ENCODE data around the gene LBX1. TPM values are rescaled to one million over a fixed set of nuclear protein-coding genes. Genes with fewer than 3 reads are reported as not detected.

Gene LBX1
- total RNA-seq, 1 donor from 2014 or later: not detected

DNA sequence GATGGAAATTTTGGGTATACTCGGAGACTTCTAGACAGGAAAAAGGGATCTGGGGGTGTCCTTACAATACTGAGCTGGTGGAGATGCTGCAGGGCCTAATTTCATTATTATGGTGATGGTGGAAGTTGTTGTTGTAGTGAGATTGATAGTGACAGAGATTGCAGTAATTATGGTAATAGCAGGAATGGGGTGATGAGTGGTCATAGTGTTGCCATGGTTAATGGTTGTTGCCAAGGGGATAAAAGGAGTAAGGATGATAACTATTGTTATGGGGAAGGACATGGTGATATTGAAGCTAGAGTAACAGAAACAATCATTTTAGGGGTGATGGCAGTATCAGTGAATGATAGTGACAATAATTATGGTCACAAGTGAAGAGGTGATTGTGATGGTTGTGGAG, 27.1 kb upstream of the LBX1 start:
- DNase-seq (no peak), ATAC-seq (no peak)
- Histone ChIP-seq H3K4me1 (no peaks in the 10 kb centered on the region), H3K36me3 (no peaks in the 10 kb centered on the region), H3K4me3 (no peak overlapping the region), H3K27me3 (peaks cover 25% of the 10 kb centered on the region), H3K9me3 (peaks cover 7% of the 10 kb centered on the region), H3K27ac (no peak overlapping the region)
- intact Hi-C loops (cut with DNase I): no loop called here
- TF ChIP-seq, protein P1, sequence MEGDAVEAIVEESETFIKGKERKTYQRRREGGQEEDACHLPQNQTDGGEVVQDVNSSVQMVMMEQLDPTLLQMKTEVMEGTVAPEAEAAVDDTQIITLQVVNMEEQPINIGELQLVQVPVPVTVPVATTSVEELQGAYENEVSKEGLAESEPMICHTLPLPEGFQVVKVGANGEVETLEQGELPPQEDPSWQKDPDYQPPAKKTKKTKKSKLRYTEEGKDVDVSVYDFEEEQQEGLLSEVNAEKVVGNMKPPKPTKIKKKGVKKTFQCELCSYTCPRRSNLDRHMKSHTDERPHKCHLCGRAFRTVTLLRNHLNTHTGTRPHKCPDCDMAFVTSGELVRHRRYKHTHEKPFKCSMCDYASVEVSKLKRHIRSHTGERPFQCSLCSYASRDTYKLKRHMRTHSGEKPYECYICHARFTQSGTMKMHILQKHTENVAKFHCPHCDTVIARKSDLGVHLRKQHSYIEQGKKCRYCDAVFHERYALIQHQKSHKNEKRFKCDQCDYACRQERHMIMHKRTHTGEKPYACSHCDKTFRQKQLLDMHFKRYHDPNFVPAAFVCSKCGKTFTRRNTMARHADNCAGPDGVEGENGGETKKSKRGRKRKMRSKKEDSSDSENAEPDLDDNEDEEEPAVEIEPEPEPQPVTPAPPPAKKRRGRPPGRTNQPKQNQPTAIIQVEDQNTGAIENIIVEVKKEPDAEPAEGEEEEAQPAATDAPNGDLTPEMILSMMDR (IDR thresholded peaks at IDR 0.05): no peak

DNA sequence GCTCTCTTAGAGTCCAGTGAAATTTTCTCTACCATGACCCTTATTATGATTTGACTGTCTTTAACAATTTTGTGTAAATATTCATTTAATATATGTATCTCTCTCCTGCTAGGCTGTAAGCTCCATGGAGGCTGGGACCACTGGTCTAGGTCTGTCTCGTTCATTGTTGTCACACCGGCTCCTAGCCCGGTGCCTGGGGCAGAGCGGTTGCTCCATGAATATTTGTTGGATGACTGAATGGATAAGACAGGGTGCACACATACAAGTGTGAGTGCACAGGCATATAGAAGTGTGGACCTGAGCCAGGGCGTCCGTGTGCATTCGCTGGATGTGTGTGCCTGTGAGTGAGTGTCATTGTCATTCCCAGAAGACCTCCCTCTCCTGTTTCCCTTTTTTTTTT, 20.9 kb upstream of the LBX1 start:
- intact Hi-C loops (cut with DNase I): no loop called here
- no peak overlapping the region for H3K27ac ChIP-seq
- ATAC-seq (no peak), DNase-seq (no peak)
- peaks cover 30% of the 10 kb centered on the region for H3K27me3 ChIP-seq
- no peak overlapping the region for H3K4me3 ChIP-seq
- TF ChIP-seq, protein P1 (IDR thresholded peaks at IDR 0.05): no peak
- H3K9me3 ChIP-seq: no peaks in the 10 kb centered on the region
- H3K36me3 ChIP-seq: no peaks in the 10 kb centered on the region
- H3K4me1 ChIP-seq: no peaks in the 10 kb centered on the region

DNA sequence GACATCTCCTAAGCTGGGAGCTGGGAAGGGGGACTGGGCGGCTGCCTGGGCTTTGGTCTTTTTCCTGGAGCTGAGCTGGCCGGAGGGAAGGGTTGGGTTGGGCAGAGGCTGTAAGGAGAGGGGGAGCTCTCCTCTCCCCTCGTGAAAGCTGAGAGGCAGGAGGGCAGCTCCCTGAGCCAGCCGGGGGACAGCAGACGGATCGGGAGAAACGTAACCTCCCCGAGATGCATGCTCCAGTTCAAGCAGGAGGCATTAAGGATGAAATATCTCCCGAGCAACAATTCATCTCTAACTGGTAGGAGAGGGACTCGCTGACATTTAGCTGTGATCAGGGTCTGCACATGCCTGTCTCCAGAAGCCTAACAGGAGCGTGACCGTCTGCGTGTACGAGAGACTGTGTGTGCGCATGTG, 19.9 kb upstream of the LBX1 start:
- Histone ChIP-seq H3K4me3 (no peak overlapping the region), H3K4me1 (no peaks in the 10 kb centered on the region), H3K27me3 (peaks cover 24% of the 10 kb centered on the region), H3K36me3 (no peaks in the 10 kb centered on the region), H3K27ac (no peak overlapping the region), H3K9me3 (no peaks in the 10 kb centered on the region)
- ATAC-seq: no peak
- TF ChIP-seq, protein P1 (IDR thresholded peaks at IDR 0.05): no peak
- intact Hi-C loops (cut with DNase I): no loop called here
- DNase-seq: no peak

DNA sequence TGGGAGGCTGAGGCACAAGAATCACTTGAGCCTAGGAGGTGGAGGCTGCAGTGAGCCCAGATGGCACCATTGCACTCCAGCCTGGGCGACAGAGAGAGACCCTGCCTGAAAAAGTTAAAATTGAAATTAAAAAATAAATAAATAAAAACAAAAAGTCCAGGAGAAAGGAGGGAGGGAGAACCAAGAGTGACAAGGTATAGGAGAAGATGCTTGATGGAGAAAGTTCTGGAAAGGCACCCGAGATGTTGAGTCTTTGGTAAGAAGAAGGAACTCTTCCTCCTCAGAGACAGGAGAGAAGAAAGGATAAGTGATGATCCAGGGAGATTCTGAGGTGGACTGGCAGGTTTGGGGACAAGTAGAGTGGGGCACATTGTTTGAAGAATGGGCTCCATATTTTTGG, 17.4 kb upstream of the LBX1 start:
- H3K27ac ChIP-seq: no peak overlapping the region
- no peaks in the 10 kb centered on the region for H3K4me1 ChIP-seq
- H3K27me3 ChIP-seq: peaks cover 43% of the 10 kb centered on the region
- DNase-seq (no peak), ATAC-seq (no peak)
- intact Hi-C loops (cut with DNase I): no loop called here
- no peaks in the 10 kb centered on the region for H3K9me3 ChIP-seq
- H3K36me3 ChIP-seq: no peaks in the 10 kb centered on the region
- TF ChIP-seq, protein P1 (IDR thresholded peaks at IDR 0.05): no peak
- no peak overlapping the region for H3K4me3 ChIP-seq

DNA sequence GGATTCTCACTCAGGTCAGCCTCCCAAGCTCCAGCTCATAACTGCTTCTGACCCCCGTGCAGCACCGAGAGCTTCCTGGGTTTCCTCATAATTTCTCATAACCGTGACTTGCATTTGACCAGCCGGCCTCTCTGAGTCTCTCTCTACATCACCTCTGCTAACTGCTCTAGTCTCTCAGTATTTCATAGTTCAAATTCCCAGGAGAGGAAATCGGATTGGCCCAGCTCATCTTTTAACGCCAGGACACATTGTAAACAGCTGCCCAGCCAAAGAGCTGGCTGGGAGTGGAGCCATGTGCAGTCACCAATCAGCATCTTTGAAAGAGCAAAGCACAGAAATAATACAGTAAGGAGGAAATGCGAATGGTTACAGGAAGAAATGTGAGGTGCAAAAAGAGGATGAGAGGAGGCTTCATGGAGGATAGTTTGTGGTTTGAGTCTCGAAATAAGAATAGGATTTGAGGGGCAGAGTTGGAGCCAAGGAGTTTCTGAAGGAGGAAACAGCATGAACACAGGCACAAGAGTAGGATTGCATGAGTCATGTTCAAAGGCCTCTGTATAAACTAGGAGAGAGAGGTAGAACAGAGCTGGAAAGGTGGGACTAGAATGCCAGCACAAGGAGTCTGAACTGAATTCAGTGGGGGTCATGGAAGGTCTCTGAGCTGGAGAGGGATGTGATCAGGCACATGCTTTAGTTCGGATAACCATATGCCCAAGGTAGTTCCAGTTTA, 15.2 kb upstream of the LBX1 start:
- H3K4me1 ChIP-seq: no peaks in the 10 kb centered on the region
- no peak overlapping the region for H3K4me3 ChIP-seq
- peaks cover 35% of the 10 kb centered on the region for H3K27me3 ChIP-seq
- TF ChIP-seq, protein P1 (IDR thresholded peaks at IDR 0.05): no peak
- intact Hi-C loops (cut with DNase I): no loop called here
- H3K27ac ChIP-seq: no peak overlapping the region
- H3K36me3 ChIP-seq: no peaks in the 10 kb centered on the region
- ATAC-seq (no peak), DNase-seq (no peak)
- H3K9me3 ChIP-seq: no peaks in the 10 kb centered on the region

Measured in upper lobe of right lung (tissue), 1 donor.